Stimulated activated CD8-positive, alpha-beta memory T cell treated with anti-CD3 and anti-CD28 coated beads, Interleukin-15, amount 100 ng/mL, for 24 hours (primary cell): ENCODE results near the gene SLC25A47.
"Not testable (repeated sequence)": the region's sequence is repeated elsewhere in the genome, so short reads cannot be mapped to it uniquely, and the experiment has no call there.

Experiments used
- DNase-seq: peaks from one replicate; pipeline ENCODE4 v3.0.0-alpha.2; 2020; ENCODE audit warnings: low read depth

The SLC25A47 gene

DNA sequence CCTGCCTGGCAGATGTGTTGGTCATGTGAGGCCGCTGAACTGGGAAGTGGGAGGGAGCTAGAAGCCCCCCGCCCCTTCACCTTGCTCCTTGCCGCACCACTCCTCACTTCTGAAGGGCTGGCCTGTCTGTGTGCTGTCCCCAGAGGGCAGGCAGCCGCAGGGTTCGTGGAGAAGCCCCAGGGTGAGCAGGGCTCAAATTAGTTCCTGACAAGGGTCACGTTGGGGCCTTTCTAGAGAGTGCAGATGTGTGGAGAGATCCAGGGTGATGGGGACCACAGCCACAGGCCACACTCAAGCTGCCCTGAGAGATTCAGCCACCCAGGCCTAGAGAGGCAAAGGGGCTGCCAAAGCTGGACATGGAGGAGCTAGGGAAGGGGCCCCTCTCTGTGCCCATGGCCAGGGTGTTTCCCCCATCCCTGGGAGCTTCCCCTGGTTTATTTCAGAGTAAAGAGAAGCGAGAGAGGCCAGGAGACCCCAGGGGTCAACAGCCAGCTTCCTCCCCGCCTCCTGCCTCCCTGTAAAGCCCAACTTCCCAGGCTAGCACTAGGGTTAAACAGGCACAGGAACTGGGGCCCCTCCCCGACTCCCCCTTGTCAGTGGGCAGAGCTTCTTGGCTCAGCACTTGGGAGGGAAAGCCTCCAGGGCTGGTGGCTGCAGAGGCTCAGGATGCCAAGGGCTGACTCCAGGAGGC is 33.1 kb upstream of the SLC25A47 start:
- no peak for DNase-seq

DNA sequence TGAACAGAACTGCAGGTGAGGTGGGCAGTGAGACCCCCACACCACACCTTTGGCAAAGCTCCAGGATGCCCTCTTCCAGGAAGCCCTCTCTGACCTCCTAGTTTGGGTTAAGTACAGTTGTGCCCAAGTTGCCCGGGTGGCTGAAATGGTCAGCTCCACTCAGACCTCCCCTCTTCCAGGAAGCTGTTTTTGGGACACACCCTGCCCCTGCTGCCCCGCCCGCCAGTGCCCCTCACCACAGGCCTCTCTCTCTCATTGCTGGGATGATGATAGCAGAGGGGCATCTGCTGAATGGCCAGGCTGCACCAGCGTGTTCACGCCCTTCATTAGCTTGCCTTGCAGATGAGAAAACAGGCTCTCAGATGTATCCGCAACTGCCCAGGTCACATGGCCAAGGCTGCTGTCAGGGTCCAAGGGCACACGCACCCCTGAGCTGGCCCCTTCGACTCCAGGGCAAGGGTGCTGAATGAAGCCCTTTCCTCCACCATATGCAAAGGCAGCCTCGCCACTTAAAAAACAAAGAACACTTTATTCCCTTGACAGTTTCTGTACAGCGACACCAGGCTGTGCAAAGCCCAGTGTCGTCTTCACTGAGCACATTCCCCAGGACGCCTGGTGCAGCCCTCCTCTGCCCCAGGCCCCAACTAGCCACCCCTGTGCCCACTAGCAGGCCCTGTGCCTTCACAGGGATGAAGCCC is 32.4 kb upstream of the SLC25A47 start:
- no peak for DNase-seq

DNA sequence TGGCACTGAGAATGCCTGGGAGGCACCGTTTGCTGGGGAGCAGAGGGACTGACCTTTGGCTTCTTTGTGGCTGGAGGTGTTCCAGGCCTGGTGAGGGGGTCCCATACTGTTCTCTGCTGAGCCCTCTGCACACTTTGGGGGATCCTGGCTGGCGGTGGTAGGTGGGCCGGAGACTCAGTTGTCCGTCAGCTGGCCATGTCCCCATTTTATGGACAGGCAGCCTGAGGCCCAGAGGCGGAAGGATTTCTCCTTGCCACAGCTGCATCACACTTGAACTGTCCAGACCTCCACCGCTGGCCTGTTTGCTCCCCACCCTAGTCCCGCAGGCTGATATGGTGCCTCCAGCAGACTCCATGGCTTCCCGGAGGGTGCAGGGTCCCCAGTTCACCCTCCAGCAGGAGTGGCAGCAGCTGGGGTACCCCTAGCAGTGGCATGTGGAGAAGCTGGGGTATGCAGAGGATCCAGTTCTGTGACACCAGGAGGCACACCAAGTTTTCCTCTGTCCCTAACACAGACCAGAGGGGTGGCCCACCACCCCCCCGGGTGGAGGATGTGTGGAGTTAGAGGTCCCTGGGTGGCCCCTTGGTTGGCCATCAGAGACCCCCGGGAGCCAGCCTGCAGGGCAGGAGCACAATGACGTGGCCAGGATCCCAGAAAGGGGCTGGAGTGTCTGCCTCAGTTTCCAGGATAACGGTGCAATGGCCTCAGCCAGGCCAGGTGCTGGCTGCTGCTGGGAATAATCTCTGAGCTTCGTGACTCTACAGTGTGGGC is 31.6 kb upstream of the SLC25A47 start:
- no peak for DNase-seq

DNA sequence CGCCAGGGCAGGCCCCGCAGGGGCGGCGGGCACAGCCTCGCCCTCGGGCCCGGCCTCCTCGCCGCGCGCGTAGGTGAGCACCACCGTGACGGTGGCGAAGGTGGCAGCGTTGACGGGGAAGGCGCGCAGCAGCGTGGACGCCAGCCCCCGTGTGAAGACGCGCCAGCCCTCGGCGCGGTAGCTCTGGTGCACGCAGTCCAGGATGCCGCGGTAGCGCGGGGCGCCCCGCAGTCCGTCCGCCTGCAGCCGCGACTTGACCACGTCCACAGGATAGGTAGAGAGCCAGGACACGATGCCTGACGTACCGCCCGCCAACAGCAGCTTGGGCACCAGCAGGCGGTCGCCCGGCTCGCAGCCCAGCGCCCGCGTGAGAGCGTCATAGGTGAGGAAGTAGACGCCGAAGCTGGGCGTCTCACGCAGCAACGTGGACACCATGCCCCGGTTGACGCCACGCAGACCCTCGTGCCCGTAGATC is 30.8 kb upstream of the SLC25A47 start:
- no peak for DNase-seq

DNA sequence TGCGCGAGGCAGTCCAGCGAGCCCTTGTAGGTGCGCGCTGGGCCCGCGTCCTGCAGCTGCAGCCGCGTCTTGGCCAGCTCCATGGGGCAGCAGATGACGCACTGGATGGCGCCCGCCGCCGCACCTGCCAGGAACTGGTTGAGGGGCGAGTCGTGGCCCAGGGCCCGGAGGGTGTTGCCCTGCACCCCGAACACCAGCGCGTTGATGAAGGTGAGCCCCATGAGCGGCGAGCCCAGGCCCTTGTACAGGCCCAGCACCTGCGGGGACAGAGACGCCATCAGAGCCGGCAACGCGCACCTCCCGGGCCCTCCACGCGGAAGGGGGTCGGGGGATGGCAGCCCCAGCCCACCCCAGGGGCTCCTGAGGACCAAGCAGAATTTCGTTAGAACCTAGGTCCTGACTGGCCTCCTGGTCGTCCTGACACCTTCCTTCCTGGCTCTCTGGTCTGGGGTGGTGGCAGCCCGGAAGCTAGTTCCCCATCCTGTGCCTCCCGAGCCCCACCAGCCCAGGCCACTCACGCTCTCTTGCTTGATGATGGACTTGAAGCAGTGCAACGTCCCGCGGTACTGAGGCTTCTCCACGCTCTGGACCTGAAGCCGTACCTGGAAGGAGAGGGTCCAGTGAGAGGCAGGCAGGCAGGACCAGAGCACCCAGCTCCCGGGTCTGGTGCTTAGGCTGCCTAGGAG is 30.2 kb upstream of the SLC25A47 start:
- no peak for DNase-seq

DNA sequence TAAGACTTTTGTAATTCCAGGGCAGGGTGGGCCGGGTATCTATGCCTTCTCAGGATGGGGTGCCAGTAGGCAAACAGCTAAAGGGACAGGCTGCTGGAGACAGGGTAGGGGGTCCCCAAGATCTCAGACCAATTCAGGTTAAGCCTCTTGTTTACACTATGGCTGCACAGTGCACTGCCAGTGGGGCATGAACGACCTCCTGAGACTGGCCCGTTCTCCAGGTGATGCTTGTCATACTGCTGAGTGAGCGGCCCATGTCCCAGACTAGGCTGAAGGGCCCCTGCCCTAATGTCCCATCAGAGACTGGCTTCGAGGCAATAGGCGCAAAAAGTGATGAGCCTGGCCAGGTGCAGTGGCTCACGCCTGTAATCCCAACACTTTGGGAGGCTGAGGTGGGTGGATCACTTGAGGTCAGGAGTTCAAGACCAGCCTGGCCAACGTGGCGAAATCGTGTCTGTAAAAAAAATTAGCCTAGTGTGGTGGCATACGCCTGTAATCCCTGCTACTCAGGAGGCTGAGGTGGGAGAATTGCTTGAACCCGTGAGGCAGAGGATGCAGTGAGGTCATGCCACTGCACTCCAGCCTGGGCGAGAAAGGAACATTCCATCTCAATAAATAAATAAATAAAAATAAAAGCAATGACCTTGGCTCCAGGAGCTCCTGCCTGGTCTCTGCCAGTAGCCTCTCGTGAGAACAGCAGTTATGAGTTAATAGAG is 29.5 kb upstream of the SLC25A47 start:
- no peak for DNase-seq

DNA sequence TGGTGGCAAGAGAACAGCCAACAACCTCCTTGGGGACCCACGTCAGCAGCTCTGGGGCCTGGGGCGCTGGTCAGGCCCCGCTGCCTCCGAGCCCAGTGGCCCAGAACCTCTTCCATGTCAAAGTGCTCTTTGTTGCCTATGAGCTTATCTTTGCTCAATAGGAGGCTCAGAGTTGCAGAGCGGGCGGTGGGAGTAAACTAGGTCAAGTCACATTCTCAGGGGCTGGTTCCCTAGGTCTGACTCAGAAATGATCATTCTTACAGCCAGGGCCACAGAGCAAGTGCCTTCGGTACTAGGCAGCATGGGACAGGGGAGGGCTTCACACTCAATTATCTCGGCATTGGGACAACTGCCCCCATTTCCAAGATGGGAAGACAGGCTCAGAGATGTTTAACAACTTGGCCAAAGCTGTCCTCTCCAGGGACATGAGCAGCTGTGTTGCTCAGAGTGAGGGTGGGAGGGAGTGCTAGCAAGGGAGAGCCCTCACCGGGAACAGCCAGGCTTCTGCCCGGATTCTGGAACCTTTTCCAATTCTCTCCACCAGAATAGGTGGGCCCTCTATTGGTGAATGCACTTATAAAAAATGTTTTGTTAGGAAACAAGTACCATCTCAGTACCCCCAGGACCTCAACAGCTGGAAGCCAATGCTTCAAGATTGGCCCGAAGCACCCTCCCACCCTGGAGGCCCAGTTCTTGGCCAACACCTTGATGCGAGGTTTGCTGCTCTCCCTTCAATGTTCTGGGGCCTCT is 28.8 kb upstream of the SLC25A47 start:
- no peak for DNase-seq

DNA sequence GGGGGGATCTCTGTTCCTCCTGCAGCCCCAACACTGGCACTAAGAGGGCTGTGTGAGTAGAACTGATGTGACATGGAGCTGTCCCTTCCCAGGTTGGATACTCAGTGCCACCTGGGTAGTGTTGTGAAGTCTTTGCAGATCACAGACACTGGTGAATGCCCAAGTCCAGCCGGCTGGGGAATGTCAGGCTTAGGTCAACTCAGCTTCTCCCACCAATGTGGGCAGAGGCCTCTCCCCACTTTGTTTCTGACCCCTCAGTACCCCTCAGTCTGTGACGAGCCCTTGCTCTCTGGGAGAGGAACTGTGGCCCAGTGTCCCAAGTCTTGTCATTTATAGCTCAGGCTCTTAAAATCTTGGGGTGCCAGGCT is 28.2 kb upstream of the SLC25A47 start:
- no peak for DNase-seq

DNA sequence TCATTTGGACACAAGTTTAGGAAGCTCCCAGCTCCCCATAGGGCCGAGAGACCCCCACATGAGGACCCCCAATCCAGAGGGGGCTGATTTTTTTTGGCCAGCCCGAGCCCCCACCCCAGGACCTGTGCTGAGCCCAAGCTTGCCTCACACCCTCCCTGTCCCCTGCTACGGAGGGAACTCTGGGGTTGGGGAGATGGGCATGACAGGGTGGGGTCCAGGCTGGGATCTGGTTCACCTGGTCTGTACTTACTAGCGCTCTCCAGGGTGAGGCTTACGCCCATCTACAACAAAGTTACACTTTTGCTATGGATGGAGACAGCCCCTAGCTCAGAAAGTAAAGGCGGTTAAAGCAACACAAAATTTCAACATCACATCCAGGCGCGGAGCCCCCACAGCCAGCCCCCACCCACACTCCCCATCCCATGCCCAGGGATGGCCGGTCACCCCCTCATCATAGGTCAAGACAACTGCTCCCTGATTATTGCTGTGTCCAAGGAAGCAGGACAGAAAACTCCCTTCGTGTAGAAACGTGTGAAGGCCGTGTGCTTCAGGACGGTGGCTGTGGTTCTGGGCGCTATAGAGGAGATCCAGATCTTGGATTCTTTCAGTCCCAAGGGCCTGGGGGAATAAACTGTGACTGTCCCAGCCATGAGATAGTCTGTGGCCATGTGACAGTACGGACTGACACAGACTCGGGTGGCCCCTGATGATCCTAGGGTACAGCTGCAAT is 27.6 kb upstream of the SLC25A47 start:
- DNase-seq, result no peak

DNA sequence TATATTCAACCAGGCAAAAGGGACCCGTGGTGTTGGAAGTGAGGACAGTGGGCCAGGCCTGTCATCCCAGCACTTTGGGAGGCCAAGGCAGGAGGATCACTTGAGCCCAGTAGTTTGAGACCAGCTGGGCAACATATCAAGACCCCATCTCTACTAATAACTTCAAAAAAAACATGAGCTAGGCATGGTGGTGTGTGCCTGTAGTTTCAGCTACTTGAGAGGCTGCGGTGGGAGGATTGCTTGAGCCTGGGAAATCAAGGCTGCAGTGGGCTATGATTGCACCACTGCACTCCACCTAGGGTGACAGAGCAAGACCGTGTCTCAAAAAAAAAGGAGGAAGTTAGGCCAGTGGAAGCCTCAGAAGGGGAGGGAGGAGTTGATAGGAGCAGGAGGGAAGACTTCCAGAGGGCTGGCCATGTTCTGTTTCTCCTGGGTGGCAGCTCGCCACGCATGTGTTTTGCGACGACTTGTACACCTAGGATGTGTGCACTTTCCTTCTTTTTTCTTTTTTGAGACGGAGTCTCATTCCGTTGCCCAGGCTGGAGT is 27.0 kb upstream of the SLC25A47 start:
- no peak for DNase-seq

DNA sequence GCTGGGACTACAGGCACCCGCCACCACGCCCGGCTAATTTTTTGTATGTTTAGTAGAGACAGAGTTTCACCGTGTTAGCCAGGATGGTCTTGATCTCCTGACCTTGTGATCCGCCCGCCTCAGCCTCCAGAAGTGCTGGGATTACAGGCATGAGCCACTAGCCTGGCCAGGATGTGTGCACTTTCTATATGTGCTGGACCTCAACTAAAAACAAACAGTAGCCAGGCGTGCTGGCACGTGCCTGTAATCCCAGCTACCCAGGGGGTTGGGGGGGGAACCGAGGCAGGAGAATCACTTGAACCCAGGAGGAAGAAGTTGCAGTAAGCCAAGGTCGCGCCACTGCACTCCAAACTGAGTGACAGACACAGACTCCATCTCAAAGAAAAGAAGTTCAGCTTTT is 26.4 kb upstream of the SLC25A47 start:
- DNase-seq, result not testable (repeated sequence)

DNA sequence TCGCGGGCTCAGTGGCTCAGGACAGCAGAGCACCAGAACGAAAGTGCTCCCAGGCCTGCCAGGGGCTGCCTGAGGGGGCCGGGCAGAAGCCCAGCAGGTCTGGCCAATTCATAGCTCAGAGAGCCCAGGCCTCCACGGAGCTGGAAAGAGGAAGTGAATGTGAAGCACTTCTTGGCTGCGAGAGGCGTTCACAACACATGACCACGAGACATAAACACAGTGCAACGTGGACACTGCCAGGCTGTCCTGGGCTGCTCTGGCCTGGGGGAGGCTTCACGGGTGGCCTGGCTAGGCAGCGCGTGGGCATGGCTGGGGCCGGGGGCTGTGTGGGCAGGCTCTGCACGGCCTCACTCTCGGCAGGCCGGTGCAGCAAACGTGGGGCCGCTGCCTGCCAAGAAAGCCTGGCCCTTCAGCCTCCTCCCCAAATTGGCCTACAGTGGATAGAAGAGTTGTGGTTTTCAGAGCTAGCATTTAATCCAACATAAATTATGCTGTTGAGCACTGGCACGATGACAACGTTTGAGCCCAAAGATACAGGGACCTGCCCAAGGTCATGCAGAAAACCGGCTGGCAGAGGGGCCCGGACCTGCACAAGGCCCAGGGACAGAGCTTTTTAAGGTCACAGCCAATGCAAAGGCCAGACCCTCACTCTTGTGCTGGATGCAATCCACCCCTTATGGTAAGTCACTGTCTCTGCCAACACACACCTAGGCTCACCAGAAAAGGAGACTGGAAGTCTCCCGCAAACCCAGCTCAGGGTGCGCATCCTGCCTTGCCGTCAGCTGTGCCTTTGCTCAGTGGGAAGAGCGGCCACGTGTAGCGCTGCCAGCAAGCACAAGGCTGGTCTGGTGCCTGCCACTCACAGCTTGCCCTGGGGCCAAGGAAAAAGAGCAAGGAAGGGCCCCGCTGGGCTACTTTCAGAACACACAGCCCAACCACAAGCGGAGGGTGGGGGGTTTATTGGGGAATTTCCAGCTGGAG is 25.5 kb upstream of the SLC25A47 start:
- no peak for DNase-seq

DNA sequence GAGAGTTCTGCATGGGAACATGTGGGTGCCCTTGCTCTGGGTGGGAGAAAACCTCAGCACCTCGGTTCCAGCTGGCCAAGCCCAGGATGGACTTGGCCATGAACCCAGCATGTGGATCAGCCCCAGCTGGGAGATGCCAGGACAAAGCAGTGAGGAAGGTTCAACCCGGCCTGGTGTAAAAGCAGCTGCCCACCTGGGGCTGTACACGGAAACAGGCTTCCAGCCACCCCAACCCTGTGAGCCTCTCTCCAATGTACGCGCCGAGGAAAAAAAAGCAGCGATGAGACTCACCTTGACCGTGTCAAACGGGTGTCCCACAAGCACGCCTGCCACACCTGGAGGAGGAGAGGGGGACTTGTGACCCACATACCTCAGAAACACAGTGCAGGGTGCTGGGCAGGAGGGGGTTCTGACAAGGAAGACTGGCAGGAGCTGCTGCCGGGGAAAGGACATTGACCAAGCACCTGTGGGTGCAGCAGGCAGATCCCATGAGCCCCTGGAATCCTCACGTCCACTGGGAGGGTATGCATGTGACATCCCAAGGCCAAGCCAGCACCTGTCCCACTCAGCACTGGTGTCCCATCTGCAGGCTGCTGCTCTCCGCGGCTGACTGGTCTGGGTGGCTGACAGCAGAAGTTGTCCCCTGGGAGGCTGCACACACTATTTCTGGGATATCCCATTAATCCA is 24.4 kb upstream of the SLC25A47 start:
- DNase-seq, result no peak

DNA sequence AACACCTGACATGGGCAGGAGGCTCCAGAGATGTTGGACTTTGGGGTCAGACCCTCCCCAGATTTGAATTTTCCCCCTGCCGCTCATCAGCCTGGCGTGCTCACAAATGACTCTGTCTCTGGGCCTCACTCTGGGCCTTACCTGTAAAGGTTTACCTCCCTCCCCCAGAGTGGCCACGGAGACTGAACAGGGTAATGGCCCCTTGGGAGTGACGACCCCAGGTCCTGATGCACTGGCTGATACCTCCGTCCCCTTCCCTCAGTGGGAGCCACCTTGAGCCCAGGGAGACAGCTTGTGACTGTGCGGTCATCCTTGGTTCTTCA is 23.9 kb upstream of the SLC25A47 start:
- DNase-seq, result no peak

DNA sequence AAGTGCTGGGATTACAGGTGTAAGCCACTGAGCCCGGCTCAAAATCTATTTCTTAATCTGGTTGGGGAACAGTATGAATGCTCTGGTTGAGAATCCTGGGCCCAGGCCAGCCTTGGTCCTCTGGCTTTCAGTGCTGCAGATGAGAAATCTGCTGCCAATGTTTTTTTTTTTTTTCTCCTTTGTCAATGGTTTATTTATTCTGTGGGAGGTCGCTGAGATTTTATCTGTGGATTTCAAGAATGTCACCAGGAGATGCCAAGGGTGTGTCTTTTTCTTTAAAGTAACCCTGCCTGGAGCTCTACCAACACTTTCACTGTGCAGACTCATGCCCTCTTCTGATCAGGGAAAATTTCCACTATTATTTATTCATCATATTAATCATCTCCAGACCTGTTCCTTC is 20.5 kb upstream of the SLC25A47 start:
- no peak for DNase-seq

DNA sequence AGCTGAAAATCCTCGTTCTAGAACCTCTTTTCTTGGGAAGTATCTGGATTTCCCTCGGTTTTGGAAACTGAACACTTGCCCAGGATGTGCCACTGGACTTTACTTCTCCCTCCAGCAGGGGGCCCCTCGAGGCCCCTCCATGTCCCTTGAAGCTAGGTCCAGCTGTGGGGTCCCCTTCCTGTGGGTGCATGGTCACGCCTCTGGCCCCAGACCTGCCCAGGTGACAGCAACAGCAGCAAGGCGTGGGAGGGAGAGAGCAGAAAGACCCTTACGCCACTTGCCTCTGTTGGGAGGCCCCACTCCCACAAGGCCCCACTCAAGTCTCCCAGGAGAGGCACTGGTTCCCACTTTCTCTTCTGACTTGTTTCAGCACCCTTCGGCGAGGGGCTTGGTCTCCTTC is 20.0 kb upstream of the SLC25A47 start:
- DNase-seq, result no peak

DNA sequence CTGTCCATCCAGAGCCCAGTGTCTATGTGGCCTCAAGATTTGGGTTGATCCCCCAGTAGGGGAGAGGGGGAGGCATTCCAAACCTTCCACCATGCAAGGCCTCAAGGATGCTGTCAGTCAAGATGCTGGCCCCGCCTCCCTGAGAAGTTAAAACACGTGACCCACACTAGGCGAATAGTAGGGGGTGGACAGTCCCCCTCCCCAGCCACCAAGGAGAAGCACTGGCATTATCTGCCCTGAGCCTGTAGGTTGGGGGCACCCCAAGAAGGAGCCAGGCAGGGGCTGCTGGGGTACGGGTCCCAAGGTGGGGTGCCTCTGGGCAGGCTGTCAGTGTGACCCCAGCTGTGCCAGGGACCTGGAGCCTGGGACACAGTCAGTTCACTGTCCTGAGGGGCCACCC is 19.2 kb upstream of the SLC25A47 start:
- DNase-seq, result no peak

DNA sequence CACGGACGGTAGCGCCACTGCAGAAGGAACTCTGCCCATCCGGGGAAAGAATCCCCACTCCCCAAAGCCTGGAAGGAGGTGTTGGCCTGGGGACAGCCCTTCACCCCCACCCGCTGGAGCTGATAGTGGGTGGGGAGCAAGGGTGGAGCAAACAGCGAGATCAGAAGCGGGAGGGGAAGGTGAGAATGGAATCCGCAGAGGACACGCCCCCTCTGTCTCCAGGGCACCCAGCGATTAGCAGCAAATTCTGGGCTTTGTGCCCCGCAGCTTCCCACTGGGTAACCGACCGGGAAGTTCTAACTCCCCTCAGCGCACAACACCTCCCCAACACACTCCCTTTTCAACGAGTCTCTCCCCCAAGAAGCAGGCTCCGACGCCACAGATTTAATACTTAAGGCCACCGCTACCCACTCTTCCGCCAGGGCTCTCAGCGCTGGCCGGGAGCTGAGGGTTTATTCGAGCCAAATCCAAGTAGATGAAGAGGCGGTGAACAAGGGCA is 18.3 kb upstream of the SLC25A47 start:
- DNase-seq, result no peak
